HL-60 (cell line): ENCODE data around the gene ABCA4.

Source experiments
- DNase-seq, 2 experiments: peaks; one replicate each; pipeline ENCODE4 v3.0.0-alpha.2; 2010 to 2020; ENCODE audit warnings: low read depth in 1 of 2, low spot score in 1 of 2
- H3K27ac ChIP-seq: fragments of 250-450 bp; sonication (Bioruptor Pico); replicated peaks from 2 replicates; pipeline ENCODE4 v1.5.1; 2020; ENCODE audit warnings: mild to moderate bottlenecking, moderate library complexity
- H3K27me3 ChIP-seq: fragments of 250-450 bp; sonication (Bioruptor Pico); 2 replicates; pipeline ENCODE4 v1.5.1; 2021; ENCODE audit warnings: mild to moderate bottlenecking, moderate library complexity; ENCODE audit not compliant: insufficient read depth, poor library complexity, severe bottlenecking
- H3K4me3 ChIP-seq: replicated peaks from 2 replicates; pipeline ENCODE4 v1.5.1; 2011; ENCODE audit warnings: mild to moderate bottlenecking, control low read depth, low read length; ENCODE audit not compliant: insufficient read depth
- GABPA ChIP-seq: IDR thresholded peaks from 2 replicates; pipeline ENCODE4 v1.6.1; 2012; ENCODE audit warnings: low read depth
- POLR2AphosphoS5 ChIP-seq: IDR thresholded peaks from 2 replicates; pipeline ENCODE4 v1.6.1; 2012; ENCODE audit warnings: low read depth
- REST ChIP-seq: IDR thresholded peaks from 2 replicates; pipeline ENCODE4 v1.6.1; 2012; ENCODE audit warnings: low read depth; ENCODE audit not compliant: insufficient replicate concordance
- SPI1 ChIP-seq: IDR thresholded peaks from 2 replicates; pipeline ENCODE4 v1.6.1; 2012; ENCODE audit warnings: low read depth, mild to moderate bottlenecking, borderline replicate concordance
- TF ChIP-seq, protein P1 (sequence below): IDR thresholded peaks from one replicate; pipeline ENCODE4 v1.5.1; 2011; ENCODE audit warnings: low read length, control low read depth, inconsistent platforms; ENCODE audit not compliant: insufficient read depth

ABCA4 gene

DNA sequence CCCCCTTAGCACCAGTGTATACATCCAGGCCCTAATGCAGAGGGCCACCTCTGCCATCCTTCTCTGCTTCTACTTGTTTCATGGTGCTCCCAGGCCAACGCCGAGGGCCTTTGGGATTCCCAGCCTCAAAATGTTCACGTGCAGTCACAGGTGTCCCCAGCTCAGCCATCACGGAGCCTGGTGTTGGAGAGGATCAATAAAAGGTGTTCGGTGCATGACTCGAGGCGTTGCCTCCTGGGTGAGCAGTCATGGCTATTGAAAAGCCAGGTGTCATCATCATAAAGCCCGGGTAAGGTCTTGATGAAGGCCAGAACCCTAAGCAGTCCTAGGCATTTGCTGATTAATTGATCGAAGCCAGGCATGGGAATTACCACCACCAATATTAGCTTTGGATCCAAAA is 76.1 kb downstream of the ABCA4 start:
- TF ChIP-seq GABPA (no peak), REST (no peak), SPI1 (no peak), POLR2AphosphoS5 (no peak)
- TF ChIP-seq, protein P1, sequence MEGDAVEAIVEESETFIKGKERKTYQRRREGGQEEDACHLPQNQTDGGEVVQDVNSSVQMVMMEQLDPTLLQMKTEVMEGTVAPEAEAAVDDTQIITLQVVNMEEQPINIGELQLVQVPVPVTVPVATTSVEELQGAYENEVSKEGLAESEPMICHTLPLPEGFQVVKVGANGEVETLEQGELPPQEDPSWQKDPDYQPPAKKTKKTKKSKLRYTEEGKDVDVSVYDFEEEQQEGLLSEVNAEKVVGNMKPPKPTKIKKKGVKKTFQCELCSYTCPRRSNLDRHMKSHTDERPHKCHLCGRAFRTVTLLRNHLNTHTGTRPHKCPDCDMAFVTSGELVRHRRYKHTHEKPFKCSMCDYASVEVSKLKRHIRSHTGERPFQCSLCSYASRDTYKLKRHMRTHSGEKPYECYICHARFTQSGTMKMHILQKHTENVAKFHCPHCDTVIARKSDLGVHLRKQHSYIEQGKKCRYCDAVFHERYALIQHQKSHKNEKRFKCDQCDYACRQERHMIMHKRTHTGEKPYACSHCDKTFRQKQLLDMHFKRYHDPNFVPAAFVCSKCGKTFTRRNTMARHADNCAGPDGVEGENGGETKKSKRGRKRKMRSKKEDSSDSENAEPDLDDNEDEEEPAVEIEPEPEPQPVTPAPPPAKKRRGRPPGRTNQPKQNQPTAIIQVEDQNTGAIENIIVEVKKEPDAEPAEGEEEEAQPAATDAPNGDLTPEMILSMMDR = no peak
- Histone ChIP-seq H3K4me3 (no peak overlapping the region), H3K27me3 (no peaks in the 10 kb centered on the region), H3K27ac (no peak overlapping the region)
- DNase-seq = no peak

DNA sequence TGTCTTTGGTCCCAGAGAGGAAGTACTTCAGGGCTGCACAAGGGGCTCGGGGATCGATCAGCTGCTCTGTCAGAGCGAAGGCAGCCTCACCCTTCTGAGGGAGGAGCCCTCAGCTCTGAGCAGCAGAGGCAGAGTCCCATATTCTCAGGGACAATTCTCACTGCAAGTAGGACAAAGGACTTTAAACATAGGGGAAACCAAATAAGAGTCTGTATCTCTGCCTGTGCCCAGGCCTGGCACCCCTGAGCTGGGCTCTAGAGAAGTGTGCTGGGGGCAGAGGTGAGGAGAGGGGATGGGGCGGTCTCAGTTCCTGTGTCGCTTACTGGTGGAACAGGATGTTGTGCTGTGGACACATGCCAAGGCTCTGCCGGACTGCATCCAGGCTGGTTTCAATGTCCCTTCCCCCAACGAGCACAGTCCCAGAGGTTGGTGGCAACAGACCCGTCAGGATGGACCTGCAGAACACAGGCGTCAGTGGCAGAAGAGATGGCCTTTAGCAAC is 76.6 kb downstream of the ABCA4 start:
- Histone ChIP-seq H3K27me3 (no peaks in the 10 kb centered on the region), H3K27ac (no peak overlapping the region)
- TF ChIP-seq REST (no peak), GABPA (no peak; the same call in 1 of the 2 replicates), SPI1 (peak; percentile 60), POLR2AphosphoS5 (no peak)
- TF ChIP-seq, protein P1 = no peak

GRCh38 chr1:94043738-94044289 is 77.1 kb downstream of the ABCA4 start:
- H3K27ac ChIP-seq = no peak overlapping the region
- no peaks in the 10 kb centered on the region for H3K27me3 ChIP-seq
- no peak for DNase-seq
- H3K4me3 ChIP-seq = no peak overlapping the region
- TF ChIP-seq SPI1 (no peak), GABPA (peak; percentile 70; the same call in 1 of the 2 replicates)

More for the DNA sequence above, 76.6 kb downstream of the ABCA4 start:
- 0 out of 2 replicates have a peak overlapping the region, but pooled peaks have one; percentile 7 for H3K4me3 ChIP-seq
- peak in 1 of 2 experiments; percentile 20 for DNase-seq

DNA sequence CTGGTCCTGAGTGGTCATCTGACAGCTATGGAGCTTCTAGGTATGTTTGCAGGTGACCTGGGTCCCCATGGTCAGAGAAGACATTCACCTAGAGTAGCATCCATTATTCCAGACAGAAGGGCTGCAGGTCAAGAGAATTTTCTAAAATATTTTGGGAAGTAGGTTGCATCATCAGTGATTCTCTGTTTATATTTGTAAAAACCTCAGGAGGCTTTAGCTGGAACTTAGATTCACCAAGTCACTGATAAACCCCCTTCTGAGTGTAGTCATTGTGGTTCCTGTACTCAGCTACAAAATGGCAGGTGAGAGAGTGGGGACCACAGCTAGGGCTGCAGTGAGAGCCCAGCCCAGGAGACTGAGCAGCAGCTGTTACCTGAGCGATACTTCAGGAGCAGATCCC is 78.6 kb downstream of the ABCA4 start:
- Histone ChIP-seq H3K4me3 (no peak overlapping the region), H3K27me3 (peaks cover 5% of the 10 kb centered on the region), H3K27ac (no peak overlapping the region)
- no peak for TF ChIP-seq POLR2AphosphoS5
- no peak for TF ChIP-seq GABPA
- TF ChIP-seq, protein P1 = no peak
- no peak for TF ChIP-seq SPI1
- no peak for TF ChIP-seq REST
- no peak for DNase-seq
